Lung (tissue), 12 donors: ENCODE results near the gene NEB. TPM values are rescaled to one million over a fixed set of nuclear protein-coding genes. Genes with fewer than 3 reads are reported as not detected.

Experiments
- ATAC-seq: fragments of 200-7000 bp; cut with Tn5 transposase; one replicate; pipeline ENCODE4 v1.9.1; 2020; ENCODE audit warnings: moderate number of reproducible peaks; ENCODE audit not compliant: insufficient read depth, low FRiP score
- DNase-seq, 3 donors: peaks; one replicate each; pipeline ENCODE4 v3.0.0-alpha.2; 2013 to 2017
- H3K27ac ChIP-seq, 2 donors: one replicate each; pipeline ENCODE4 v1.5.1; 2013; ENCODE audit warnings: mild to moderate bottlenecking in 2 of 2, moderate library complexity in 2 of 2, control low read depth in 1 of 2, inconsistent platforms in 1 of 2, low read depth in 1 of 2, low read length in 1 of 2
- H3K27me3 ChIP-seq, 3 donors: one replicate each; pipeline ENCODE4 v1.5.1; 2013; ENCODE audit warnings: low read length in 2 of 3; ENCODE audit not compliant: control insufficient read depth in 3 of 3, insufficient read depth in 3 of 3
- H3K36me3 ChIP-seq, 4 donors: one replicate each; pipeline ENCODE4 v1.5.1; 2013; ENCODE audit warnings: low read length in 4 of 4, mild to moderate bottlenecking in 1 of 4, moderate library complexity in 1 of 4; ENCODE audit not compliant: control insufficient read depth in 4 of 4, insufficient read depth in 4 of 4
- H3K4me1 ChIP-seq, 5 donors: one replicate each; pipeline ENCODE4 v1.5.1; 2013; ENCODE audit warnings: low read length in 5 of 5, mild to moderate bottlenecking in 2 of 5, moderate library complexity in 1 of 5; ENCODE audit not compliant: control insufficient read depth in 5 of 5, insufficient read depth in 5 of 5
- H3K4me3 ChIP-seq: one replicate; pipeline ENCODE4 v1.5.1; 2013; ENCODE audit warnings: mild to moderate bottlenecking, control low read depth, moderate library complexity
- H3K9ac ChIP-seq, 2 donors: one replicate each; pipeline ENCODE4 v1.5.1; 2013; ENCODE audit warnings: low read length in 2 of 2, control low read depth in 1 of 2; ENCODE audit not compliant: insufficient read depth in 1 of 2
- H3K9me3 ChIP-seq, 4 donors: one replicate each; pipeline ENCODE4 v1.5.1; 2013; ENCODE audit warnings: low read length in 3 of 4, mild to moderate bottlenecking in 1 of 4, moderate library complexity in 1 of 4; ENCODE audit not compliant: control insufficient read depth in 4 of 4, insufficient read depth in 3 of 4
- WGBS, 2 donors: extraction: QIAGEN DNeasy Blood & Tissue Kit; methylation state at CpG; one replicate each; pipeline ENCODE4 v1.1.7; 2013; 5-methylcytosine and 5-hydroxymethylcytosine counted together
- polyA plus RNA-seq, 2 donors: library from polyadenylated mRNA; stranded (reverse); fragments of 200-250 nt; gene quantifications; one replicate each; pipeline ENCODE4 v1.2.1, GENCODE V29; 2013
- total RNA-seq, 2 donors: library from RNA; depleted of rRNA in 1 of 2; stranded (reverse); fragments of >200 nt in 1 of 2; gene quantifications; one replicate each; pipeline ENCODE4 v1.2.1, GENCODE V29; 2014 to 2021
- TF ChIP-seq, protein P1 (sequence below): IDR thresholded peaks from 2 replicates; pipeline ENCODE4 v1.5.1; 2012; ENCODE audit warnings: mild to moderate bottlenecking; ENCODE audit errors: control extremely low read depth, extremely low read depth
- donor health status: control.
- donor health status: control.
- donor health status: Bipolar disorder and iron deficiency.
- donor health status: healthy.
- donor health status: DM: yes; HTN: yes; CAD: no.

NEB gene
- total and polyA plus RNA-seq, 4 donors = 0.52 to 2.1 (median 1.0) TPM

DNA sequence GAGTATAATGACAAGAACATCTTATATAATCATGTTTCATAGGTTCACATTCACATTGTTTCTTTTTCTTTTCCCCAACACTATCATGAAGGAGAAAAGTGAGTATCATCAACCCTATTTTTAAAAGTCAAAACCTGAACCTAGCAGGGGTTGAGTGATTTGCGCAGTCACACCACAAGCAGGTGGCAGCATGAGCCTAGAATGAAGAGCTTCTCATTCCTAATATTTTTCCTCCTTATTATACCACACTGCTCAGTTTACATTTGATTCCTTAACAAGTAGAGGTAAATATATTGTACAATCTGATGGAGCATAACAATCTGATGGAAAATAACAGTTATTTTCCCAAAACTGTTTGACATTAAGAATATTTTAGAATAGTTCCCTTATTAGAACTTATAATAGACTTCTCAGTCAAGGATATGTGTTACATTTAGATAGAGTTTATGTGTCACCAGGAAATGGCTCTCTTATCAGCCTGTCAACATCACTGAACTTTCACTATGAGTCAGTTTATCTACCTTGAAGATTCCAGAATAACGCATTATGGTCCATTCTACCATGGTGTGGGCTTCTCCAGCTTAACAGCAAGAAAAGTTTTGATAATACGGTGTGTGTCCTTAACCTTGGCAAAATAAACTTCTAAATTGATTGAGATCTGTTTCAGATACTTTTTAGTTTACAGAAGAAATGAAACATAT lies 119.5 kb downstream of the NEB start:
- H3K27ac ChIP-seq = no peak overlapping the region
- H3K9ac ChIP-seq = no peak overlapping the region
- no peaks in the 10 kb centered on the region for H3K9me3 ChIP-seq
- DNase-seq = no peak
- TF ChIP-seq, protein P1, sequence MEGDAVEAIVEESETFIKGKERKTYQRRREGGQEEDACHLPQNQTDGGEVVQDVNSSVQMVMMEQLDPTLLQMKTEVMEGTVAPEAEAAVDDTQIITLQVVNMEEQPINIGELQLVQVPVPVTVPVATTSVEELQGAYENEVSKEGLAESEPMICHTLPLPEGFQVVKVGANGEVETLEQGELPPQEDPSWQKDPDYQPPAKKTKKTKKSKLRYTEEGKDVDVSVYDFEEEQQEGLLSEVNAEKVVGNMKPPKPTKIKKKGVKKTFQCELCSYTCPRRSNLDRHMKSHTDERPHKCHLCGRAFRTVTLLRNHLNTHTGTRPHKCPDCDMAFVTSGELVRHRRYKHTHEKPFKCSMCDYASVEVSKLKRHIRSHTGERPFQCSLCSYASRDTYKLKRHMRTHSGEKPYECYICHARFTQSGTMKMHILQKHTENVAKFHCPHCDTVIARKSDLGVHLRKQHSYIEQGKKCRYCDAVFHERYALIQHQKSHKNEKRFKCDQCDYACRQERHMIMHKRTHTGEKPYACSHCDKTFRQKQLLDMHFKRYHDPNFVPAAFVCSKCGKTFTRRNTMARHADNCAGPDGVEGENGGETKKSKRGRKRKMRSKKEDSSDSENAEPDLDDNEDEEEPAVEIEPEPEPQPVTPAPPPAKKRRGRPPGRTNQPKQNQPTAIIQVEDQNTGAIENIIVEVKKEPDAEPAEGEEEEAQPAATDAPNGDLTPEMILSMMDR = no peak
- 83 to 87% methylated on average over 3 of the region's 3 CpGs for WGBS, 2 donors
- H3K36me3 ChIP-seq = no peaks in the 10 kb centered on the region
- no peak overlapping the region for H3K4me3 ChIP-seq
- peaks cover 0 to 6% (median 0%) of the 10 kb centered on the region in 5 donors for H3K4me1 ChIP-seq
- ATAC-seq = no peak
- H3K27me3 ChIP-seq = no peaks in the 10 kb centered on the region

DNA sequence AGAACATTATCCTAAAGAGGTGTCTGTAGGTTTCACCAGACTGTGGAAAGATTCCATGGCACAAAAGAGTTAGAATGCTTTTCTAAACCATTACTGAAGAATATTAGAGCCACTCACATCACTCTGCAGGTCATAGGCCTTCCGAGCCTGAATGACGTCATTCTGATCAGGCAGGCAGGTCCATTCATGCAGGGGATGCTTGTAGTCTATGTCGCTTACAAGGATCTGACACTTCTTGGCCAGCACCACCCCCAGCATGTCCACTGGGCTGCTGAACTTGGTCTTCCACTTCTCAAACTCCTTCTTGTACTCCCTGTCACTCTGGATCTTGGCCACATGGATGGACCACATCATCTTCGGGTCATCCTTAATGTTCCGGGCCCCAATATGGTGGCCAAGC lies 120.1 kb downstream of the NEB start:
- no peak for ATAC-seq

DNA sequence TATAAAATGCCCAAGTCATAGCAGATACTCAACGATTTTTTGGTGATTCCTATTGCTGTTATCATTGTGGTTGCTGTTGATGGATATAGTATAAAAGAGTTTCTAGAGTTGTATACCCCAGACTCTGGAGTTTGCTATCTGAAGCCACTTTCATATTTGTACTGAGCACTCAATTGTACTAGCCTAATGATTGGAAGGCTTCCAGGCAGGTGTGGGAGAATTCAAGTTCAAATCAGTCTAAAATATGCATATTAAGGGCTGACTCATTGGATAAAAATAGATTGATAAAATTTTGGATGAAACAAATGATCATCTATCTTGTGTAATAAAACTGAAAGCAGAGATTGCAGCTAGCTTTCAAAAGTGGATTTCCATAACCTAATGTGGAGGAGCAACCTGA lies 122.9 kb downstream of the NEB start:
- H3K9ac ChIP-seq = no peak overlapping the region
- H3K9me3 ChIP-seq = no peaks in the 10 kb centered on the region
- no peaks in the 10 kb centered on the region for H3K36me3 ChIP-seq
- no peaks in the 10 kb centered on the region for H3K4me1 ChIP-seq
- 65 to 74% methylated on average over 1 of the region's 1 CpG for WGBS, 2 donors
- no peaks in the 10 kb centered on the region for H3K27me3 ChIP-seq
- DNase-seq (no peak), ATAC-seq (no peak)
- no peak overlapping the region for H3K27ac ChIP-seq
- TF ChIP-seq, protein P1 = no peak
- H3K4me3 ChIP-seq = no peak overlapping the region

More for the DNA sequence above, 120.1 kb downstream of the NEB start:
- Histone ChIP-seq H3K27me3 (no peaks in the 10 kb centered on the region), H3K4me1 (peaks cover 0 to 4% (median 0%) of the 10 kb centered on the region in 5 donors), H3K27ac (no peak overlapping the region), H3K36me3 (no peaks in the 10 kb centered on the region), H3K4me3 (no peak overlapping the region), H3K9me3 (no peaks in the 10 kb centered on the region), H3K9ac (no peak overlapping the region)
- TF ChIP-seq, protein P1 = no peak
- DNase-seq = no peak
- 96 to 98% methylated on average over 5 of the region's 5 CpGs for WGBS, 2 donors

GRCh38 chr2:151610310-151610709 lies 124.0 kb downstream of the NEB start:
- Histone ChIP-seq H3K27ac (no peak overlapping the region), H3K4me1 (no peaks in the 10 kb centered on the region), H3K9ac (no peak overlapping the region), H3K36me3 (no peaks in the 10 kb centered on the region), H3K4me3 (no peak overlapping the region), H3K27me3 (no peaks in the 10 kb centered on the region), H3K9me3 (no peaks in the 10 kb centered on the region)
- DNase-seq (no peak), ATAC-seq (no peak)
- TF ChIP-seq, protein P1 = no peak
- WGBS, 2 donors = 91 to 95% methylated on average over 4 of the region's 4 CpGs
